ENCODE measurements around the gene APOL4. TPM values are rescaled to one million over a fixed set of nuclear protein-coding genes. Genes with fewer than 3 reads are reported as not detected.

The APOL4 gene
- total RNA-seq: not detected in 2 replicates

GRCh38 chr22:36201630-36202319 lies at the start of gene APOL4:
APOL4 (minus strand) TSS chr22:36201809; CDS start chr22:36201734, 75 bp downstream.

GRCh38 chr22:36239401-36240171 lies 38.0 kb upstream of the APOL4 start, which contains the start of gene APOL2:
APOL2 (minus strand) TSS chr22:36239527; CDS start chr22:36233162, 6,365 bp downstream.

GRCh38 chr22:36160499-36160942 lies 41.1 kb downstream of the APOL4 start, which contains the start of gene APOL3:
APOL3 (minus strand) TSS chr22:36160755; CDS start chr22:36149055, 11,700 bp downstream.

Other genes starting within 250 kb of the APOL4 start
- 92.9 and 105 TPM in 2 replicates for gene RBFOX2, start 173.0 kb downstream of the APOL4 start, total RNA-seq
- gene APOL3, start 41.1 kb downstream of the APOL4 start, total RNA-seq: 29.6 and 104 TPM in 2 replicates
- 34.1 and 80.9 TPM in 2 replicates for gene APOL2, start 37.7 kb upstream of the APOL4 start, total RNA-seq
- gene APOL1, start 51.3 kb upstream of the APOL4 start, total RNA-seq: 10.7 and 75.2 TPM in 2 replicates
- gene MYH9, start 186.2 kb upstream of the APOL4 start, total RNA-seq: 762 and 799 TPM in 2 replicates